Measurements from ENCODE around the gene NAT9. TPM values are rescaled to one million over a fixed set of nuclear protein-coding genes. Genes with fewer than 3 reads are reported as not detected.
A peak's percentile ranks its signal among the peaks of the same experiment; 100 is the strongest.

Gene NAT9
- total and polyA plus RNA-seq, 5 donors from 2014 or later = 16.2 to 35.4 (median 18.7) TPM

- DNase-seq (no peak), ATAC-seq (ENCODE audit: low read depth in 2 of 2) (no peak)
- Mint-ChIP-seq H3K36me3 (peaks cover 4% of the 10 kb centered on the region), H3K27ac (peak overlapping the region in 1 of 3 donors; percentile 24), H3K4me1 (peaks cover 4 to 42% (median 22%) of the 10 kb centered on the region in 4 donors), H3K27me3 (no peaks in the 10 kb centered on the region), H3K4me3 (no peak overlapping the region), H3K9me3 (peaks cover 0 to 2% (median 0%) of the 10 kb centered on the region in 7 donors)
- Histone ChIP-seq H3K9me3 (ENCODE audit: control insufficient read depth in 2 of 2, low read length in 2 of 2) (no peaks in the 10 kb centered on the region), H3K4me1 (ENCODE audit: control insufficient read depth, insufficient read depth, low read length, poor library complexity, severe bottlenecking) (peaks cover 44% of the 10 kb centered on the region), H3K4me3 (ENCODE audit: low read depth, low read length) (no peak overlapping the region), H3K27me3 (ENCODE audit: control insufficient read depth, insufficient read depth, low read length) (no peaks in the 10 kb centered on the region), H3K36me3 (ENCODE audit: control insufficient read depth, insufficient read depth, low read length) (no peaks in the 10 kb centered on the region), H3K27ac (ENCODE audit: insufficient read depth, low read length, poor library complexity, severe bottlenecking) (no peak overlapping the region)
These were observed 41.9 kb downstream of the NAT9 start for GRCh38 chr17:74734256-74734655.

DNA sequence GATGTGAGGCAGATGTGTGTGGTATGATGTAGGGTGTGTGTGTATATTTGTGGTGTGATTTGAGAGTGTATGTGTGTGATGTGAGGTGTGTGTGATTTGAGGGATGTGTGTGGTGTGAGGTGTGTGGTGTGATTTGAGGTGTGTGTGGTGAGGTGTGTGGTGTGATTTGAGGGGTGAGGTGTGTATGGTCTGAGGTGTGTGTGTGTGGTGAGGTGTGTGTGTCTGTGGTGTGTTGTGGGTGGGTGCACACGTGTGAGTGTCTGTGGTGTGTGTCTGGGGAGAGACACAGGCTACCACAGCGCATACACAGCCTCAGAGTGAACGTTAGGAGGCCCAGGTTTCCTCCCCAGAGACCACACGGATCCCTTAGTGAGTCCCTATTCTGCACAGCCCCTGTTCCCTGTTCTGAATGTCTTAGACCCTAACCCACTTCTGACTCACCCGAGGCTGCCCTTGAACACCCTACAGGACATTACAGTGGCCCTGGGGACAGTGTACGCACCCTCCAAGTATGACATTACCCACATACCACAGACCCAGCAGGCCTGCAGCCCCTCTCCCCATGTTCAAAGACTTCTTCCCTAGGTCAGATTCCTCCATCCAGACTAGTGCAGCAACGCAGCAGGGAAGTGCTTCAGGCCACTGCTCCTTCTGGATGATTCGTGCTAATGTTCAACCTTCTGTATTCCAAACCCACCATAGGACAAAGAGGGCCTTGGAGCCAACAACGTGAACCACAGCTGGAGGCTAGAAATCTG lies 42.6 kb downstream of the NAT9 start:
- H3K4me1 ChIP-seq (ENCODE audit: control insufficient read depth, insufficient read depth, low read length, poor library complexity, severe bottlenecking) = peaks cover 37% of the 10 kb centered on the region
- H3K9me3 ChIP-seq (ENCODE audit: control insufficient read depth in 2 of 2, low read length in 2 of 2) = no peaks in the 10 kb centered on the region
- no peak overlapping the region for H3K27ac Mint-ChIP-seq
- H3K27ac ChIP-seq (ENCODE audit: insufficient read depth, low read length, poor library complexity, severe bottlenecking) = no peak overlapping the region
- no peak overlapping the region for H3K4me3 ChIP-seq (ENCODE audit: low read depth, low read length)
- H3K4me1 Mint-ChIP-seq = peaks cover 0 to 35% (median 15%) of the 10 kb centered on the region in 4 donors
- ATAC-seq (ENCODE audit: low read depth in 2 of 2) = no peak
- H3K9me3 Mint-ChIP-seq = peaks cover 0 to 2% (median 0%) of the 10 kb centered on the region in 7 donors
- H3K4me3 Mint-ChIP-seq = no peak overlapping the region
- no peaks in the 10 kb centered on the region for H3K36me3 ChIP-seq (ENCODE audit: control insufficient read depth, insufficient read depth, low read length)
- no peaks in the 10 kb centered on the region for H3K27me3 Mint-ChIP-seq
- no peaks in the 10 kb centered on the region for H3K27me3 ChIP-seq (ENCODE audit: control insufficient read depth, insufficient read depth, low read length)
- H3K36me3 Mint-ChIP-seq = no peaks in the 10 kb centered on the region
- DNase-seq = no peak

GRCh38 chr17:74732042-74732867 lies 43.9 kb downstream of the NAT9 start:
- no peak for DNase-seq
- peaks cover 24% of the 10 kb centered on the region for H3K4me1 ChIP-seq (ENCODE audit: control insufficient read depth, insufficient read depth, low read length, poor library complexity, severe bottlenecking)

GRCh38 chr17:74731347-74731605 lies 44.9 kb downstream of the NAT9 start:
- Mint-ChIP-seq H3K27ac (no peak overlapping the region), H3K4me1 (peaks cover 0 to 18% (median 9%) of the 10 kb centered on the region in 4 donors), H3K9me3 (peaks cover 0 to 2% (median 0%) of the 10 kb centered on the region in 7 donors), H3K36me3 (no peaks in the 10 kb centered on the region), H3K27me3 (no peaks in the 10 kb centered on the region), H3K4me3 (no peak overlapping the region)
- ATAC-seq (ENCODE audit: low read depth in 2 of 2) = no peak
- H3K9me3 ChIP-seq (ENCODE audit: control insufficient read depth in 2 of 2, low read length in 2 of 2) = no peaks in the 10 kb centered on the region
- H3K27me3 ChIP-seq (ENCODE audit: control insufficient read depth, insufficient read depth, low read length) = no peaks in the 10 kb centered on the region
- peaks cover 17% of the 10 kb centered on the region for H3K4me1 ChIP-seq (ENCODE audit: control insufficient read depth, insufficient read depth, low read length, poor library complexity, severe bottlenecking)
- H3K27ac ChIP-seq (ENCODE audit: insufficient read depth, low read length, poor library complexity, severe bottlenecking) = no peak overlapping the region
- H3K36me3 ChIP-seq (ENCODE audit: control insufficient read depth, insufficient read depth, low read length) = no peaks in the 10 kb centered on the region
- no peak overlapping the region for H3K4me3 ChIP-seq (ENCODE audit: low read depth, low read length)
- no peak for DNase-seq

More at GRCh38 chr17:74732042-74732867, 43.9 kb downstream of the NAT9 start:
- H3K9me3 Mint-ChIP-seq = peaks cover 0 to 2% (median 0%) of the 10 kb centered on the region in 7 donors
- H3K27me3 Mint-ChIP-seq = no peaks in the 10 kb centered on the region
- no peak overlapping the region for H3K4me3 Mint-ChIP-seq
- peaks cover 0 to 22% (median 12%) of the 10 kb centered on the region in 4 donors for H3K4me1 Mint-ChIP-seq
- ATAC-seq (ENCODE audit: low read depth in 2 of 2) = no peak
- Histone ChIP-seq H3K27ac (ENCODE audit: insufficient read depth, low read length, poor library complexity, severe bottlenecking) (no peak overlapping the region), H3K4me3 (ENCODE audit: low read depth, low read length) (no peak overlapping the region), H3K27me3 (ENCODE audit: control insufficient read depth, insufficient read depth, low read length) (no peaks in the 10 kb centered on the region), H3K9me3 (ENCODE audit: control insufficient read depth in 2 of 2, low read length in 2 of 2) (no peaks in the 10 kb centered on the region), H3K36me3 (ENCODE audit: control insufficient read depth, insufficient read depth, low read length) (no peaks in the 10 kb centered on the region)
- H3K36me3 Mint-ChIP-seq = no peaks in the 10 kb centered on the region
- H3K27ac Mint-ChIP-seq = no peak overlapping the region

DNA sequence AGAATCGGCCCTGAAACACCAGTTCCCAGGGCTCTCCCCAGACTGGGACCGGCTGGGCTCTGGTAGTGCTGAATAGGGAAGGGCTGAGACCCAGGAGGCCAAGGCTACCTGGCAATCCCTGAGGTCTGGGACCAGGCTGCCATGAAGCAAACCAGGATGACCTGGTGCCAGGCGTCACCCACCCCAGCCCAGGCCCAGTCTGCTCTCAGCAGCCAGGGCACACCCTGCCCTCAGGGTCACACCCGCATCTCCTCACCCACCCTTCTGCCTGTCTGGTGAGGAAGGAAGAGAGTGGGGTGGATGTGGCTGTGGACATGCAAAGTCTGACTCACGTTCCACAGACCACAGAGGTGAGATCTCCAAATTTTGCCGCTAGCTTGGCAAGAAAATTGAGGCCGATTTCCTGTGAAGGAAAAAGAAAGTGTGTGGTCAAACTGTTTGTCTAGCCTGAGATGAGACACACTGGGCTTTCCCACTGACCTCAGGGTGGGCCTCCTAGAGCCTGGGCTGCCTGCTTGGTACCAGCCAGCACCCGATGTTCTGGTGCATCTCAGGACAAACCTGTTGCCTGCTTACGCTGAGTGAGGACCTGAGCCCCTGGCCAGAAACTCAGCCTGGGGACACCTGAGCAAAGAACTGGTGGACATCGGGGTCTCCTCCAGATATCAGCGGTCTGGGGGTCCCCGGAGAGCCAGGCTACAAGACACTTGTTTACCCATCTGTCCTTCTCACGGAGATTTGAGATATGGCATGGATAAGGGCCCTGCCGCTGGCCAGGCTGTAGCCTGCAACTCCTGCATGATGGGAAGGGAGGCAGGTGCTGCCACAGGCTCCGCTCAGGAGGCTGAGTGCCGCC lies 45.4 kb downstream of the NAT9 start:
- ATAC-seq (ENCODE audit: low read depth in 2 of 2) = peak; percentile 81 to 87
- DNase-seq = peak in 1 of 3 donors; percentile 77
- peaks cover 0 to 14% (median 6%) of the 10 kb centered on the region in 4 donors for H3K4me1 Mint-ChIP-seq
- Histone ChIP-seq H3K4me1 (ENCODE audit: control insufficient read depth, insufficient read depth, low read length, poor library complexity, severe bottlenecking) (peaks cover 14% of the 10 kb centered on the region), H3K9me3 (ENCODE audit: control insufficient read depth in 2 of 2, low read length in 2 of 2) (no peaks in the 10 kb centered on the region), H3K27me3 (ENCODE audit: control insufficient read depth, insufficient read depth, low read length) (no peaks in the 10 kb centered on the region), H3K27ac (ENCODE audit: insufficient read depth, low read length, poor library complexity, severe bottlenecking) (no peak overlapping the region), H3K36me3 (ENCODE audit: control insufficient read depth, insufficient read depth, low read length) (no peaks in the 10 kb centered on the region), H3K4me3 (ENCODE audit: low read depth, low read length) (no peak overlapping the region)
- H3K27me3 Mint-ChIP-seq = no peaks in the 10 kb centered on the region
- peak overlapping the region in 1 of 3 donors; percentile 42 for H3K27ac Mint-ChIP-seq
- H3K36me3 Mint-ChIP-seq = no peaks in the 10 kb centered on the region
- H3K9me3 Mint-ChIP-seq = peaks cover 0 to 1% (median 0%) of the 10 kb centered on the region in 7 donors
- peak overlapping the region in 1 of 4 donors; percentile 29 for H3K4me3 Mint-ChIP-seq

- no peak overlapping the region for H3K4me3 Mint-ChIP-seq
- no peaks in the 10 kb centered on the region for H3K36me3 Mint-ChIP-seq
These were observed 46.3 kb downstream of the NAT9 start for GRCh38 chr17:74729866-74730265.

GRCh38 chr17:74729368-74729767 lies 46.8 kb downstream of the NAT9 start:
- Mint-ChIP-seq H3K27me3 (no peaks in the 10 kb centered on the region), H3K9me3 (peaks cover 0 to under 1% (median 0%) of the 10 kb centered on the region in 7 donors), H3K36me3 (no peaks in the 10 kb centered on the region), H3K4me1 (peaks cover 0 to 6% (median 4%) of the 10 kb centered on the region in 4 donors), H3K27ac (no peak overlapping the region), H3K4me3 (no peak overlapping the region)
- H3K4me1 ChIP-seq (ENCODE audit: control insufficient read depth, insufficient read depth, low read length, poor library complexity, severe bottlenecking) = peaks cover 14% of the 10 kb centered on the region
- H3K9me3 ChIP-seq (ENCODE audit: control insufficient read depth in 2 of 2, low read length in 2 of 2) = no peaks in the 10 kb centered on the region
- H3K27ac ChIP-seq (ENCODE audit: insufficient read depth, low read length, poor library complexity, severe bottlenecking) = no peak overlapping the region
- no peaks in the 10 kb centered on the region for H3K36me3 ChIP-seq (ENCODE audit: control insufficient read depth, insufficient read depth, low read length)
- H3K27me3 ChIP-seq (ENCODE audit: control insufficient read depth, insufficient read depth, low read length) = no peaks in the 10 kb centered on the region
- no peak for DNase-seq
- no peak for ATAC-seq (ENCODE audit: low read depth in 2 of 2)
- H3K4me3 ChIP-seq (ENCODE audit: low read depth, low read length) = no peak overlapping the region

More at GRCh38 chr17:74729866-74730265, 46.3 kb downstream of the NAT9 start:
- DNase-seq = no peak
- Histone ChIP-seq H3K9me3 (ENCODE audit: control insufficient read depth in 2 of 2, low read length in 2 of 2) (no peaks in the 10 kb centered on the region), H3K27me3 (ENCODE audit: control insufficient read depth, insufficient read depth, low read length) (no peaks in the 10 kb centered on the region), H3K27ac (ENCODE audit: insufficient read depth, low read length, poor library complexity, severe bottlenecking) (no peak overlapping the region), H3K36me3 (ENCODE audit: control insufficient read depth, insufficient read depth, low read length) (no peaks in the 10 kb centered on the region), H3K4me1 (ENCODE audit: control insufficient read depth, insufficient read depth, low read length, poor library complexity, severe bottlenecking) (peaks cover 14% of the 10 kb centered on the region), H3K4me3 (ENCODE audit: low read depth, low read length) (no peak overlapping the region)
- no peaks in the 10 kb centered on the region for H3K27me3 Mint-ChIP-seq
- no peak overlapping the region for H3K27ac Mint-ChIP-seq
- peaks cover 0 to 1% (median 0%) of the 10 kb centered on the region in 7 donors for H3K9me3 Mint-ChIP-seq
- ATAC-seq (ENCODE audit: low read depth in 2 of 2) = no peak
- peaks cover 0 to 9% (median 6%) of the 10 kb centered on the region in 4 donors for H3K4me1 Mint-ChIP-seq
